SK-N-SH treated with all-trans-retinoic acid at 6 μM for 48 hours (cell line): ENCODE data around the gene FCN3.

Experiments
- ATAC-seq: fragments of 200-7000 bp; cut with Tn5 transposase; 3 replicates; pipeline ENCODE4 v1.9.1; 2020; ENCODE audit warnings: mild to moderate bottlenecking, moderate library complexity
- BACH2 ChIP-seq: fragments of 250-450 bp; sonication (Bioruptor Pico); IDR thresholded peaks from 2 replicates; pipeline ENCODE4 v1.9.0; 2021; ENCODE audit warnings: mild to moderate bottlenecking, borderline replicate concordance
- CREB5 ChIP-seq: fragments of 250-450 bp; sonication (Bioruptor Pico); IDR thresholded peaks from 2 replicates; pipeline ENCODE4 v1.5.1; 2020; ENCODE audit warnings: low read depth, mild to moderate bottlenecking, moderate library complexity
- CSDC2 ChIP-seq: fragments of 250-450 bp; sonication (Bioruptor Pico); IDR thresholded peaks from 2 replicates; pipeline ENCODE4 v1.5.0; 2020; ENCODE audit warnings: mild to moderate bottlenecking, moderate library complexity
- CSRNP3 ChIP-seq: fragments of 250-450 bp; sonication (Bioruptor Pico); IDR thresholded peaks from 2 replicates; pipeline ENCODE4 v1.5.1; 2021; ENCODE audit warnings: mild to moderate bottlenecking, moderate library complexity
- GLIS3 ChIP-seq: fragments of 250-450 bp; sonication (Bioruptor Pico); IDR thresholded peaks from 2 replicates; pipeline ENCODE4 v1.5.0; 2020; ENCODE audit warnings: mild to moderate bottlenecking, moderate library complexity
- OSR1 ChIP-seq: fragments of 250-450 bp; sonication (Bioruptor Pico); IDR thresholded peaks from 2 replicates; pipeline ENCODE4 v1.8.0; 2022; ENCODE audit warnings: moderate library complexity, mild to moderate bottlenecking, inconsistent platforms
- PATZ1 ChIP-seq: fragments of 250-450 bp; sonication (Bioruptor Pico); IDR thresholded peaks from 2 replicates; pipeline ENCODE4 v1.8.0; 2020; ENCODE audit warnings: mild to moderate bottlenecking, moderate library complexity, borderline replicate concordance
- POU6F1 ChIP-seq: fragments of 250-450 bp; sonication (Bioruptor Pico); IDR thresholded peaks from 2 replicates; pipeline ENCODE4 v1.8.0; 2021; ENCODE audit warnings: low read depth, mild to moderate bottlenecking, moderate library complexity, borderline replicate concordance
- PPARA ChIP-seq: fragments of 250-450 bp; sonication (Bioruptor Pico); IDR thresholded peaks from 2 replicates; pipeline ENCODE4 v1.5.0; 2020; ENCODE audit warnings: mild to moderate bottlenecking, borderline replicate concordance
- SNAI2 ChIP-seq: fragments of 250-450 bp; sonication (Bioruptor Pico); IDR thresholded peaks from 2 replicates; pipeline ENCODE4 v1.5.0; 2020; ENCODE audit warnings: mild to moderate bottlenecking, moderate library complexity
- TSHZ2 ChIP-seq: fragments of 250-450 bp; sonication (Bioruptor Pico); IDR thresholded peaks from 2 replicates; pipeline ENCODE4 v1.5.0; 2020; ENCODE audit warnings: mild to moderate bottlenecking, moderate library complexity
- ZFP30 ChIP-seq: fragments of 450-650 bp; formaldehyde crosslinking; IDR thresholded peaks from 2 replicates; pipeline ENCODE4 v1.5.0; 2022; ENCODE audit warnings: mild to moderate bottlenecking, moderate library complexity
- ZNF565 ChIP-seq: fragments of 450-650 bp; formaldehyde crosslinking; conservative IDR thresholded peaks from 2 replicates; pipeline ENCODE4 v1.5.0; 2020; ENCODE audit warnings: low read depth, mild to moderate bottlenecking, moderate library complexity
- ZNF70 ChIP-seq: fragments of 450-650 bp; formaldehyde crosslinking; IDR thresholded peaks from 2 replicates; pipeline ENCODE4 v1.5.0; 2020; ENCODE audit warnings: mild to moderate bottlenecking, moderate library complexity
- ZNF8 ChIP-seq: fragments of 450-650 bp; formaldehyde crosslinking; IDR thresholded peaks from 2 replicates; pipeline ENCODE4 v1.5.0; 2020; ENCODE audit warnings: mild to moderate bottlenecking, moderate library complexity

The FCN3 gene

GRCh38 chr1:27383661-27384060 lies 9.0 kb upstream of the FCN3 start (continued):
- TF ChIP-seq ZNF70 (CRISPR knock-in tag): no peak
- no peak for TF ChIP-seq ZNF8 (CRISPR knock-in tag)
- TF ChIP-seq POU6F1 (CRISPR knock-in tag): no peak

GRCh38 chr1:27383039-27383605 lies 8.5 kb upstream of the FCN3 start, which contains the start of gene CD164L2:
Gene CD164L2 (minus strand): TSS chr1:27383333. CDS start chr1:27383239, 94 bp downstream.
- no peak for TF ChIP-seq SNAI2 (CRISPR knock-in tag)
- TF ChIP-seq OSR1: no peak
- no peak for TF ChIP-seq CSRNP3 (CRISPR knock-in tag)
- no peak for TF ChIP-seq ZNF565 (CRISPR knock-in tag)
- no peak for TF ChIP-seq GLIS3
- no peak for ATAC-seq

- no peak for ATAC-seq
- TF ChIP-seq POU6F1 (CRISPR knock-in tag) (no peak), TSHZ2 (CRISPR knock-in tag) (no peak), GLIS3 (no peak), SNAI2 (CRISPR knock-in tag) (no peak), ZFP30 (no peak), CSDC2 (CRISPR knock-in tag) (no peak), PATZ1 (no peak)
These were observed 7.5 kb upstream of the FCN3 start for GRCh38 chr1:27381969-27382762.

- TF ChIP-seq POU6F1 (CRISPR knock-in tag) (no peak), CREB5 (CRISPR knock-in tag) (no peak), ZNF70 (CRISPR knock-in tag) (no peak), PPARA (CRISPR knock-in tag) (no peak), CSDC2 (CRISPR knock-in tag) (no peak), BACH2 (no peak), SNAI2 (CRISPR knock-in tag) (no peak)
- ATAC-seq: peak; percentile 72
These were observed 6.4 kb upstream of the FCN3 start for GRCh38 chr1:27380766-27381733.
